Muscle layer of duodenum (tissue), 2 donors: ENCODE results near the gene CRYBG1.

Experiments used
- H3K27ac ChIP-seq: one replicate; pipeline ENCODE4 v1.7.0; 2013; ENCODE audit warnings: mild to moderate bottlenecking, low read length
- H3K27me3 ChIP-seq: one replicate; pipeline ENCODE4 v1.7.0; 2013; ENCODE audit warnings: low read depth, mild to moderate bottlenecking, control low read depth, low read length
- H3K36me3 ChIP-seq, 2 donors: one replicate each; pipeline ENCODE4 v1.7.0; 2013; ENCODE audit warnings: low read length in 2 of 2, control low read depth in 1 of 2, mild to moderate bottlenecking in 1 of 2; ENCODE audit not compliant: insufficient read depth in 2 of 2, control insufficient read depth in 1 of 2
- H3K4me1 ChIP-seq, 2 donors: one replicate each; pipeline ENCODE4 v1.7.0; 2013; ENCODE audit warnings: low read length in 2 of 2, mild to moderate bottlenecking in 2 of 2, control low read depth in 1 of 2, moderate library complexity in 1 of 2; ENCODE audit not compliant: insufficient read depth in 2 of 2, control insufficient read depth in 1 of 2
- H3K4me3 ChIP-seq, 2 donors: one replicate each; pipeline ENCODE4 v1.7.0; 2013; ENCODE audit warnings: low read length in 2 of 2, low read depth in 1 of 2, mild to moderate bottlenecking in 1 of 2
- H3K9me3 ChIP-seq, 2 donors: one replicate each; pipeline ENCODE4 v1.7.0; 2013; ENCODE audit warnings: low read length in 2 of 2, control low read depth in 1 of 2, mild to moderate bottlenecking in 1 of 2; ENCODE audit not compliant: control insufficient read depth in 1 of 2
- donor health status: healthy.

The CRYBG1 gene

DNA sequence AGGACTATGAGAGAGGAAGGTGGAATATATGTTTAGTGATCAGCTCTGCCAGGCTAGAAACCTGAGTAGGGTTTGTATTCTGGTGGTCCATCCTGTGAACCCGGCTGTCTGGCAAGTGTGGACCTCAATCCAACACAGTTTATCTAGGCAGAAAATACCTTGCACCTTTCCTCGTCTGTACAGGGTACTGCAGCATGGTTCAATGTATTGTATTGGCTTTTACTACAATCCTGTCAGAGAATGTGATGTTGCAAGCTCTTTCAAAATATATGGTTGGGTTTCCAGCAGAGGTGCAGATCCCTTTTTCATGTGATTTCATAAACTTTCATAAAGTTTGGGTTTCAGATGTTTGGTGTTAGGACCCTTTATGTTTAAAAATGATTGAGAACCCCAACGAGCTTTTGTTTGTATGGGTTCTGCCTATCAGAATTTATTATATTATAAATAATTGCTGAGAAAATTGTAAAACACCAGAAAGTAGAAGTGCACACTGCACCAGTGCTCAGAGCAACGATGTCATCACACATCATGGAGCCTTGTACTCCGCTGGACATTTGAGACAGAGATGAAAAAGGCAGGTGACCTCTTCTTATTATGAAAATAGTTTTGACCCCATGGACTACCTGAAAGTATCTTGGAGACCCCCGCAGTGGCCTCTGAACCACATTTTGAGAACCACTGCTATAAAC is 162.2 kb downstream of the CRYBG1 start:
- Histone ChIP-seq H3K4me1 (peaks cover 0 to 16% of the 10 kb centered on the region in 2 donors), H3K27ac (peak overlapping the region; percentile 27), H3K4me3 (no peak overlapping the region), H3K36me3 (peaks cover 0 to 4% of the 10 kb centered on the region in 2 donors), H3K9me3 (no peaks in the 10 kb centered on the region), H3K27me3 (no peaks in the 10 kb centered on the region)

- H3K4me3 ChIP-seq: peak overlapping the region in 1 of 2 donors; percentile 38
- peak overlapping the region; percentile 24 for H3K27ac ChIP-seq
- no peaks in the 10 kb centered on the region for H3K27me3 ChIP-seq
- H3K4me1 ChIP-seq: peaks cover 0 to 11% of the 10 kb centered on the region in 2 donors
- no peaks in the 10 kb centered on the region for H3K9me3 ChIP-seq
- peaks cover 0 to 6% of the 10 kb centered on the region in 2 donors for H3K36me3 ChIP-seq
Measured at GRCh38 chr6:106525107-106525881, 164.8 kb downstream of the CRYBG1 start.

- Histone ChIP-seq H3K27me3 (no peaks in the 10 kb centered on the region), H3K27ac (no peak overlapping the region), H3K4me3 (no peak overlapping the region), H3K9me3 (no peaks in the 10 kb centered on the region), H3K4me1 (peaks cover 0 to 11% of the 10 kb centered on the region in 2 donors), H3K36me3 (peaks cover 0 to 6% of the 10 kb centered on the region in 2 donors)
Measured at GRCh38 chr6:106525882-106526275, 165.4 kb downstream of the CRYBG1 start.

DNA sequence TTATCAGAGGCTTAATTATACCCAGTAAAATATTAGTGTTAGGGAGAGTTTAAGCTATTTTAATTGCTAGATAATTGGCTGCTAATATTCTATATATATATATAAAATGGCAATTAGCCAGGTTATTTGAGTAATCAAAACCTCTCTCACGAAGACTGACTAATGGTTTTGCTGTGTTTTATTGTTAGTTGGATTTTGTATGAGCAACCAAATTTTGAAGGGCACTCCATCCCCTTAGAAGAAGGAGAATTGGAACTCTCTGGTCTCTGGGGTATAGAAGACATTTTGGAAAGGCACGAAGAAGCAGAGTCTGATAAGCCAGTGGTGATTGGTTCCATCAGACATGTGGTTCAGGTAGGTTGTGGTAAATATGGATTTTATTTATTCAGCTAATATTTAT is 166.6 kb downstream of the CRYBG1 start:
- no peak overlapping the region for H3K4me3 ChIP-seq
- H3K36me3 ChIP-seq: peaks cover 0 to 6% of the 10 kb centered on the region in 2 donors
- no peaks in the 10 kb centered on the region for H3K27me3 ChIP-seq
- H3K9me3 ChIP-seq: no peaks in the 10 kb centered on the region
- H3K4me1 ChIP-seq: peaks cover 0 to 11% of the 10 kb centered on the region in 2 donors
- H3K27ac ChIP-seq: no peak overlapping the region

- no peaks in the 10 kb centered on the region for H3K27me3 ChIP-seq
- H3K4me3 ChIP-seq: no peak overlapping the region
- H3K9me3 ChIP-seq: no peaks in the 10 kb centered on the region
- no peak overlapping the region for H3K27ac ChIP-seq
- H3K4me1 ChIP-seq: peaks cover 0 to 11% of the 10 kb centered on the region in 2 donors
- peaks cover 0 to 6% of the 10 kb centered on the region in 2 donors for H3K36me3 ChIP-seq
Measured at GRCh38 chr6:106527979-106528378, 167.5 kb downstream of the CRYBG1 start.

DNA sequence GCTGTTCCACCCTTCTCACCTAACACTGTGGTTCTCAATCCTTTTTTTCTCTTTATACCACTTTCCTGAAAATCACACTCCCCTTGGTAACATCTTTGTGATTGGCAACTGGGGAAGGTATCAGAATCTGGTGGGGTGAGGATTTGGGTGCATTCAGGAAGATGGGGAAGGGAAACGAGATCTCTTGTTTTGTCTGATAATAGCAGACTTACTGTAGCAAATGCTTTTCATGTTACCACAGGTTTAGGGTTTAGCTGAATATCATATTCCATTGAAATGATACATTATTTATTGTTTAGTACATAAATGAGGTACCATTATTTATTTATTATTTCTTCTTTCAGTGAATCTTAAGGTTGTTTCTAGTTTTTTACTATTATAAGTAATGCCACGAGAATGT is 168.0 kb downstream of the CRYBG1 start:
- H3K27ac ChIP-seq: no peak overlapping the region
- H3K9me3 ChIP-seq: no peaks in the 10 kb centered on the region
- H3K4me1 ChIP-seq: peaks cover 0 to 11% of the 10 kb centered on the region in 2 donors
- peaks cover 0 to 6% of the 10 kb centered on the region in 2 donors for H3K36me3 ChIP-seq
- H3K27me3 ChIP-seq: no peaks in the 10 kb centered on the region
- no peak overlapping the region for H3K4me3 ChIP-seq

GRCh38 chr6:106529438-106529837 is 168.9 kb downstream of the CRYBG1 start:
- Histone ChIP-seq H3K4me1 (peaks cover 0 to 11% of the 10 kb centered on the region in 2 donors), H3K4me3 (no peak overlapping the region), H3K9me3 (no peaks in the 10 kb centered on the region), H3K27me3 (no peaks in the 10 kb centered on the region), H3K36me3 (peaks cover 0 to 6% of the 10 kb centered on the region in 2 donors), H3K27ac (no peak overlapping the region)

GRCh38 chr6:106530026-106530425 is 169.5 kb downstream of the CRYBG1 start:
- Histone ChIP-seq H3K4me1 (peaks cover 0 to 11% of the 10 kb centered on the region in 2 donors), H3K36me3 (peaks cover 0 to 6% of the 10 kb centered on the region in 2 donors), H3K4me3 (no peak overlapping the region), H3K9me3 (no peaks in the 10 kb centered on the region), H3K27me3 (no peaks in the 10 kb centered on the region), H3K27ac (no peak overlapping the region)

GRCh38 chr6:106530502-106530901 is 170.0 kb downstream of the CRYBG1 start:
- H3K9me3 ChIP-seq: no peaks in the 10 kb centered on the region
- no peaks in the 10 kb centered on the region for H3K27me3 ChIP-seq
- peaks cover 0 to 6% of the 10 kb centered on the region in 2 donors for H3K36me3 ChIP-seq
- H3K4me1 ChIP-seq: peaks cover 0 to 6% of the 10 kb centered on the region in 2 donors
- H3K4me3 ChIP-seq: no peak overlapping the region
- H3K27ac ChIP-seq: no peak overlapping the region

- H3K4me3 ChIP-seq: no peak overlapping the region
- no peaks in the 10 kb centered on the region for H3K4me1 ChIP-seq
- H3K9me3 ChIP-seq: no peaks in the 10 kb centered on the region
- peaks cover 0 to 6% of the 10 kb centered on the region in 2 donors for H3K36me3 ChIP-seq
- H3K27ac ChIP-seq: no peak overlapping the region
- no peaks in the 10 kb centered on the region for H3K27me3 ChIP-seq
Measured at GRCh38 chr6:106533054-106533453, 172.5 kb downstream of the CRYBG1 start.

DNA sequence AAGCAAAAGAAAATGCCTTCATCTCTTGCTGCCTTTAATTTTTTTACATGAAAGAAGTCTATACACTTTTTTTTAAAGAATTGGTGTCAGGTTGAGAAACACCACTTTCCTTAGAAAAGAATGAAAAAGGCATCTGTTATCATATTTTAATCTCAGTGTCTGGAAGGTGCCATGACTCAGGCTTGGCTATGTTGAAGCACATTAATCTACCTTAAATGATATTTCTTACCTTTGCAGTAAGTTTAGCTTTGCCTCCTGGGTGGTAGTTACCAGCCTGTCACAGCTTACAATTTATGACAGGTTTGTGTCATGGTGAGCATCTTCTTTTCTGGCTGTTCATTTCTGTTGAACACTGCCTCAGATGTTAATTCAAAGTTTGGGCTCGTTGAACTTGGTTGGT is 173.5 kb downstream of the CRYBG1 start:
- Histone ChIP-seq H3K4me3 (no peak overlapping the region), H3K27me3 (no peaks in the 10 kb centered on the region), H3K9me3 (no peaks in the 10 kb centered on the region), H3K36me3 (peaks cover 0 to 6% of the 10 kb centered on the region in 2 donors), H3K27ac (no peak overlapping the region), H3K4me1 (no peaks in the 10 kb centered on the region)
